Uterus (tissue), 2 donors: ENCODE measurements around the gene ERF.

Experiments
- CTCF ChIP-seq, 4 experiments: fragments of 200-600 bp in 2 of 4; fragments of 450-650 bp in 2 of 4; sonication (generic) in 2 of 4; IDR thresholded peaks; one replicate each; pipeline ENCODE4 v1.5.1; 2016 to 2019; ENCODE audit warnings: antibody characterized with exemption in 4 of 4, mild to moderate bottlenecking in 2 of 4, moderate library complexity in 1 of 4
- POLR2A ChIP-seq, 2 donors: fragments of 450-650 bp; IDR thresholded peaks; one replicate each; pipeline ENCODE4 v1.6.1; 2016; ENCODE audit warnings: antibody characterized with exemption in 2 of 2, mild to moderate bottlenecking in 1 of 2, moderate library complexity in 1 of 2

- no peak for TF ChIP-seq CTCF (IDR thresholded peaks at IDR 0.05)
- no peak for TF ChIP-seq POLR2A (IDR thresholded peaks at IDR 0.05)
These were observed 29.8 kb downstream of the ERF start for GRCh38 chr19:42224940-42225717.
